Fibroblast of lung (primary cell): ENCODE results near the gene ALDH1L1.

Source experiments
- EZH2 ChIP-seq: IDR thresholded peaks from 2 replicates; pipeline ENCODE4 v1.5.1; 2012; ENCODE audit warnings: low read length, control low read depth, mild to moderate bottlenecking; ENCODE audit errors: missing control alignments
- TF ChIP-seq, protein P1 (sequence below), 2 donors: IDR thresholded peaks in 1 of 2; conservative IDR thresholded peaks in 1 of 2; 1 replicate in 1 of 2; 2 replicates in 1 of 2; pipeline ENCODE4 v1.5.1; 2011 to 2012; ENCODE audit warnings: low read length in 2 of 2, control low read depth in 1 of 2, inconsistent platforms in 1 of 2, low read depth in 1 of 2, mild to moderate bottlenecking in 1 of 2

DNA sequence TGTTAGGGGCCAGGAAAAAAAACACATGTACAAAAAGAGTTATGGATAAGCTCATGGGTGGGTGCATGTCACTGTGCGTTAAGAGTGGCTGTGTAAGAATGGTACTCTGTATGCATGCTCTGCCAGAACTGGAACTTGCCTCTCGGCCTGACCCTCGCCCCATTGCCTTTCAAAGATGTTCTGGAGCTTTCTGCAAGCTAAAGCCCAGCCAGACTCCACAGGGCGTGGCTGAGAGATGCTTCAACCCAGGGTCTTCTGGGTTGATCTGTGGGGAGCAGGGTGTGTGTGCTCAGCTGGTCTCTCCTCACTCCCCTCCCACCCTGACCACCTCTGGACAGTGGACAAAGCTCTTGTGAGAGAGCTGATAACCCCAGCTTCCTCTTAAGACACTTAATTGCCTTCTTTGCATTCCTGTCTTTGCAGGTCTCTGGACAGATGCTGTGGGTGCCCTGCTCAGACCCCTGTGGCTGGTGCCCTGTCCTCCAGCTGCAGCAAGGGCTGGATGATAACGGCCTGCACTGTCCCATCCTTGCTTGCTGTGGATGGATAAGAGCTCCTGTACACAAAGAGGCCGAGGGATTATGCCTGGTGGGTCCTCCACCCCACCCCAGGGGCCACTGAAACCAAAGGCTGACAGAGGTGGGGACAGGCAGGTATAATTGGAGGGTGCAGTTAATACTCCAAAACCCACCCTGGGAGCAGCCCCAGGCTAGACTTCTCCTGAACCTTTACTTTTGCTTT lies 28.7 kb downstream of the ALDH1L1 start:
- TF ChIP-seq, protein P1, sequence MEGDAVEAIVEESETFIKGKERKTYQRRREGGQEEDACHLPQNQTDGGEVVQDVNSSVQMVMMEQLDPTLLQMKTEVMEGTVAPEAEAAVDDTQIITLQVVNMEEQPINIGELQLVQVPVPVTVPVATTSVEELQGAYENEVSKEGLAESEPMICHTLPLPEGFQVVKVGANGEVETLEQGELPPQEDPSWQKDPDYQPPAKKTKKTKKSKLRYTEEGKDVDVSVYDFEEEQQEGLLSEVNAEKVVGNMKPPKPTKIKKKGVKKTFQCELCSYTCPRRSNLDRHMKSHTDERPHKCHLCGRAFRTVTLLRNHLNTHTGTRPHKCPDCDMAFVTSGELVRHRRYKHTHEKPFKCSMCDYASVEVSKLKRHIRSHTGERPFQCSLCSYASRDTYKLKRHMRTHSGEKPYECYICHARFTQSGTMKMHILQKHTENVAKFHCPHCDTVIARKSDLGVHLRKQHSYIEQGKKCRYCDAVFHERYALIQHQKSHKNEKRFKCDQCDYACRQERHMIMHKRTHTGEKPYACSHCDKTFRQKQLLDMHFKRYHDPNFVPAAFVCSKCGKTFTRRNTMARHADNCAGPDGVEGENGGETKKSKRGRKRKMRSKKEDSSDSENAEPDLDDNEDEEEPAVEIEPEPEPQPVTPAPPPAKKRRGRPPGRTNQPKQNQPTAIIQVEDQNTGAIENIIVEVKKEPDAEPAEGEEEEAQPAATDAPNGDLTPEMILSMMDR (conservative IDR thresholded peaks at IDR 0.05 in 1 of 2, IDR thresholded peaks at IDR 0.05 in 1 of 2; ENCODE audit: low read depth in 1 of 2, low read length in 2 of 2), result no peak
- no peak for TF ChIP-seq EZH2
